ENCODE results near the gene TRMT1.
"Not testable (repeated sequence)": the region's sequence is repeated elsewhere in the genome, so short reads cannot be mapped to it uniquely, and the experiment has no call there.

TRMT1 gene

GRCh38 chr19:13116282-13117175, at the start of gene TRMT1:
TSS of gene TRMT1 (minus strand) at chr19:13116740. CDS start at chr19:13116399, 341 bp downstream.
- DNase-seq, result peak; percentile 90

GRCh38 chr19:13166151-13166550, 49.6 kb upstream of the TRMT1 start:
- not testable (repeated sequence) for DNase-seq

- DNase-seq, result no peak
Observed at GRCh38 chr19:13165162-13165997, 48.8 kb upstream of the TRMT1 start.

GRCh38 chr19:13164343-13165161, 48.0 kb upstream of the TRMT1 start:
- no peak for DNase-seq

- DNase-seq, result peak; percentile 25
Observed at GRCh38 chr19:13163609-13164342, 47.2 kb upstream of the TRMT1 start.

GRCh38 chr19:13162724-13163608, 46.4 kb upstream of the TRMT1 start:
- peak; percentile 85 for DNase-seq

GRCh38 chr19:13160557-13160956, 44.0 kb upstream of the TRMT1 start:
- DNase-seq, result no peak

- no peak for DNase-seq
Observed at GRCh38 chr19:13159713-13160112, 43.2 kb upstream of the TRMT1 start.

GRCh38 chr19:13155472-13156359, 39.2 kb upstream of the TRMT1 start:
- DNase-seq, result peak; percentile 62

GRCh38 chr19:13154911-13155471, 38.5 kb upstream of the TRMT1 start:
- peak; percentile 75 for DNase-seq

GRCh38 chr19:13154241-13154778, 37.8 kb upstream of the TRMT1 start:
- peak; percentile 65 for DNase-seq

GRCh38 chr19:13153569-13154240, 37.2 kb upstream of the TRMT1 start:
- peak; percentile 25 for DNase-seq

- peak; percentile 96 for DNase-seq
Observed at GRCh38 chr19:13152974-13153568, 36.5 kb upstream of the TRMT1 start.

GRCh38 chr19:13152356-13152973, 35.9 kb upstream of the TRMT1 start:
- DNase-seq, result no peak

- peak; percentile 93 for DNase-seq
Observed at GRCh38 chr19:13151605-13152355, 35.2 kb upstream of the TRMT1 start.

- DNase-seq, result peak; percentile 27
Observed at GRCh38 chr19:13150931-13151604, 34.5 kb upstream of the TRMT1 start.

All from stimulated activated CD4-positive, alpha-beta T cell treated with anti-CD3 and anti-CD28 coated beads, Interleukin-12 subunit alpha, Interleukin-12 subunit beta, amount 100 ng/mL, for 4 hours (primary cell).